Activated naive CD4-positive, alpha-beta T cell treated with anti-CD3 and anti-CD28 coated beads, Interleukin-2, amount 10 ng/mL, durations not matched to agents 7 days and 5 days (primary cell): Measurements from ENCODE around the gene SLC25A34.

Experiments
- CTCF ChIA-PET: fragments of 350-600 bp; sonication (Branson Sonifier 250); formaldehyde crosslinking; loops from one replicate; lab custom pipeline; 2021; ENCODE audit warnings: antibody characterized with exemption; lab: Charles Lee
- DNase-seq: peaks from one replicate; pipeline ENCODE4 v3.0.0-alpha.2; 2020
- H3K27ac Mint-ChIP-seq: one replicate; pipeline ENCODE4 v1.8.0; 2021; ENCODE audit warnings: mild to moderate bottlenecking, moderate library complexity, mixed read lengths
- H3K27me3 Mint-ChIP-seq: one replicate; pipeline ENCODE4 v1.8.0; 2021; ENCODE audit warnings: mild to moderate bottlenecking, mixed read lengths
- H3K36me3 Mint-ChIP-seq: one replicate; pipeline ENCODE4 v1.8.0; 2021; ENCODE audit warnings: mixed read lengths
- H3K4me1 Mint-ChIP-seq: one replicate; pipeline ENCODE4 v1.8.0; 2021; ENCODE audit warnings: mixed read lengths
- H3K4me3 Mint-ChIP-seq: one replicate; pipeline ENCODE4 v1.8.0; 2021; ENCODE audit warnings: mild to moderate bottlenecking, moderate library complexity, mixed read lengths
- H3K9me3 Mint-ChIP-seq: one replicate; pipeline ENCODE4 v1.8.0; 2021; ENCODE audit warnings: mixed read lengths

Gene SLC25A34

DNA sequence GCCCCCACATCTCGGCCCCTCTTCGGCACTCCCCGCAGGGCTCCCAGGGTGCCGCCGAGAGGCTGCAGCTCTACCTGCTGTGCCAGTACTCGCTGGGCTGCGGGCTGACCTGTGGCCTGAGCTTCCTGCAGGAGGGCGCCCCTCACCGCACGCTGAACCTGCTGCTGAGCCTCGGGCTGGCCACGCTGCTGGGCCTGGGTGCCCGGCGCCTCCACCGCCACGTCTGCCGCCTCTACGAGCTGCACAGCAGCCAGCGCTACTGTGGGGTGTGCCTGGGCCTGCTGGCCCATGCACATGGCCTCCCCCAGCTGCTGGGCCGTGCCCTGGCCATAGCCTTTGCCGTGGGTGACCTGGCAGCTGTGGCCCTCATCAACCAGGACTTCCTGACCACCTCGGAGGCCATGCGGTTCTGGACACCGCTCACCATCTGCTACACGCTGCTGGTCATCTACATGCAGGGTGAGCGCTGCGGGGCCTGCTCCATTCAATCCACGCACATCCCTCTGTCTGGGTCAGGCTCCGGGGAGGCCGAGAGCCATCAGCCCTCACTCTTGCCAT, 8.1 kb downstream of the SLC25A34 start:
- Mint-ChIP-seq H3K4me3 (no peak overlapping the region), H3K27ac (no peak overlapping the region), H3K36me3 (no peaks in the 10 kb centered on the region), H3K9me3 (no peaks in the 10 kb centered on the region), H3K27me3 (peaks cover 19% of the 10 kb centered on the region), H3K4me1 (peaks cover 7% of the 10 kb centered on the region)
- no peak for DNase-seq
- CTCF ChIA-PET: no interaction called here

DNA sequence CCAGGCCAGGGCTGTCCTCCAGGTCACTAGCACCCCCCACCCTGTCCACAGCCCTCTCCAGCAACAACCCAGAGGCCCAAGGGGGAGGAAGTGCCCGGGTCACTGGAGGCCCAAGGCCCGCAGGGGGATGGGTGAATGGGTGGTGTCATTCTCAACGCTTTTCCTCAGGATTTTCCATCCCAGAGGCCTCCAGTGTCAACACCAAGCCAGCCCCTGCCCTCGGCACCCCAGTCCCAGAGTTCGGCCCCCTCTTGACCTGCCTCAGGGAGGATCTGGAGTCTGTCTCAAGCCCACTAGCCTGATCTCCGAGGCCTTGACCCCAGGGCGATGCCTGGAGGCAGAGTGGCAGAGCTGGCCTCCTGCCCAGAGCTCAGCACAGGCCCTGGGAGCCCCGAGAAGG, 11.3 kb downstream of the SLC25A34 start:
- Mint-ChIP-seq H3K4me3 (no peak overlapping the region), H3K36me3 (no peaks in the 10 kb centered on the region), H3K27me3 (peaks cover 31% of the 10 kb centered on the region), H3K9me3 (no peaks in the 10 kb centered on the region), H3K27ac (no peak overlapping the region), H3K4me1 (no peaks in the 10 kb centered on the region)
- DNase-seq: no peak
- CTCF ChIA-PET: no interaction called here

DNA sequence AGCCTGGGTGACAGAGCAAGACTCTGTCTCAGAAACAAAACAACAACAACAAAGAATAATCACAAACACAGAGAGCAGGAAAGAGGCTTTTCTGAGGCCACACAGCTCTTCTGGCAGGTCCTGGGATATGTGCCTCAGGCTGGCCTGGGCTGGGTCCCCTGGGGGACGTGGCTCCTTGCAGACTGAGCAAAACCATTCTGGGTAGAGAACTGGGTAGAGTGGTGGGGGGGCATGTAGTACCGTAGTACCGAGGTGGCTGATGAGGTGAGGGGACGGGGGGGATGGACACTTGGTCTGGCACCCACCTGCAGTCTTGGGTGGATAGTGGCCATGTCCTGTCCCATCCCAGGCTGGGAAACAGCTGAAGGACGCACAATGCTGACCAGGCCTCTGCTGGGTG, 12.2 kb downstream of the SLC25A34 start:
- Mint-ChIP-seq H3K36me3 (no peaks in the 10 kb centered on the region), H3K27me3 (peaks cover 35% of the 10 kb centered on the region), H3K27ac (no peak overlapping the region), H3K9me3 (no peaks in the 10 kb centered on the region), H3K4me3 (no peak overlapping the region), H3K4me1 (no peaks in the 10 kb centered on the region)
- no peak for DNase-seq
- CTCF ChIA-PET: interaction anchor here (1.0 kb wide), 1 partner anchor 246 kb away, joined by 3 read pairs; no protein-coding TSS in a partner anchor

DNA sequence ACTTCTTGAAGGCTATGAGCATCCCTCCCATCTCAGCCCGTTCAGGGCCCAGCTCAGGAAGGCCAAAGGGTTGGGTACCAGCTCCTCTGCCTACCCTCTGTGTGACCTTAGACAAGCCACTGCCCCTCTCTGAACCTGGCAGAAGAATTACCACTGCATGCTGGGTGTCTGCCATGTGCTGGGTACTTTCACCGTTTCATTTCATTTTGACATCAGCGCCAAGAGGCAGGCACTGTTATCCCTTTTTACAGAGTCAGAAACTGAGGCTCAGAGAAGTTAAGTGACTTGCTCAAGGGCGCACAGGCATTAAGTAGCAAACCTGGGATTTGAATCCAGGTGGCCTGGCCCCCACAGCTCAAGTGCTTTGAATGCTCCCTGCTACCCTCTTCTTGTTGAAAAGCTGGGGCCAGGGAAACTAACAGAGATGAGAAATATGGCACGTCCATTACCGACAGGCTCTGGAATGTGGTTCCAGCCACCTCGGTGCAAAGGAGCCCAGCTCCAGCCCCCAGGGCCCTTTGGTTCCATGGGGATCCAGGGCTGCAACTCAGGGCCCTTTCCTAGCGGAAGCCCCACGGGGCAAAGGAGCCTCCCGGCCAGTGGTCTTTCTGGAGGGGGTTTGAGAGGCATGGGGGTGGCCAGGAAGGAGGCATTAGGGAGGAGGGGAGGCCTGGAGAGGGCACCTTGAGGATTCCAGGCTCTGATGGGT, 12.8 kb downstream of the SLC25A34 start:
- Mint-ChIP-seq H3K36me3 (no peaks in the 10 kb centered on the region), H3K4me1 (no peaks in the 10 kb centered on the region), H3K27ac (no peak overlapping the region), H3K27me3 (peaks cover 41% of the 10 kb centered on the region), H3K9me3 (no peaks in the 10 kb centered on the region), H3K4me3 (no peak overlapping the region)
- CTCF ChIA-PET: interaction anchor here (1.0 kb wide), 1 partner anchor 246 kb away, joined by 3 read pairs; no protein-coding TSS in a partner anchor
- no peak for DNase-seq

DNA sequence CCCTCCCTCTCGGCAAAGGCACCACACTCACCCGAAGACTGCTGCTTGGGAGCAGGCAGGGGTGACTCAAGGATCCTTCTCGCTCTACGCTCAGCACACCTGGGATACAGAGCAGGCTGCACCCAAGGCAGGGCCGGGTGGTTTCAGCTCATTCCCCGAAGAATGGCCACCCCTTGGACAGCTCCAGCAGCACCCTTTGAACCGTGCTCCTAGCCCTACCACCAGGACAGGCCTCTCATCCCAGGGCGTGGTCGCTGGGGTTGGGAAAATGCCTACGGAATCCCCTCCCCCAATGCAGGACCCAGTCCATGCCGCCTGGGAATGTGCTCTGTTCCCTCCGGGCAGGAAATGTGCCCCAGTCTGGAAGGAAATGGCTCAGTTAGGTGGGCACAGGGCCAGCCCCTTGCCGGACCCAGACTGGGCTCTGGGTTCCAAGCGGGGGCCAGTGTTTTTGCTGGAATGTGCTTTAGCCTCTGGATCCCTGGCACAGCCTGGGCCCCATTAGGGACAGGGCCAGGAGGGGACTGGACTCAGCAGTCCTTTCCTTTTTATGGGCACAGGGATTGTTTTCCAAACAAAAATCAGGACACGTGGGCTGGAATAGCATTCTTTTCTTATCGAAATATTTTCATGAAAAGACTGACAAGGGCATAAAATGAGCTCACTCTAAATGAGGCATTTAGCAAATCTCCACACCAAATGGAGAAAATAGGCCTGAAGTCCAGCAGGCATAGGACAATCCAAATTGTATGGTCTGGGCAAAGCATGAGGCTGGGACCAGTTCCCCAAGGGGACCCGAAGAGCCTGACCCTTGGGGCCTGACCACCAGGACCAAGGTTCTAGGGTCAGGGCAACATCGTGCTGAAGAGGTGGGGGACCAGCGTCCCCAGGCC, 13.6 kb downstream of the SLC25A34 start:
- no peaks in the 10 kb centered on the region for H3K36me3 Mint-ChIP-seq
- no peaks in the 10 kb centered on the region for H3K9me3 Mint-ChIP-seq
- CTCF ChIA-PET: no interaction called here
- H3K4me3 Mint-ChIP-seq: no peak overlapping the region
- no peaks in the 10 kb centered on the region for H3K4me1 Mint-ChIP-seq
- DNase-seq: no peak
- no peak overlapping the region for H3K27ac Mint-ChIP-seq
- peaks cover 41% of the 10 kb centered on the region for H3K27me3 Mint-ChIP-seq

DNA sequence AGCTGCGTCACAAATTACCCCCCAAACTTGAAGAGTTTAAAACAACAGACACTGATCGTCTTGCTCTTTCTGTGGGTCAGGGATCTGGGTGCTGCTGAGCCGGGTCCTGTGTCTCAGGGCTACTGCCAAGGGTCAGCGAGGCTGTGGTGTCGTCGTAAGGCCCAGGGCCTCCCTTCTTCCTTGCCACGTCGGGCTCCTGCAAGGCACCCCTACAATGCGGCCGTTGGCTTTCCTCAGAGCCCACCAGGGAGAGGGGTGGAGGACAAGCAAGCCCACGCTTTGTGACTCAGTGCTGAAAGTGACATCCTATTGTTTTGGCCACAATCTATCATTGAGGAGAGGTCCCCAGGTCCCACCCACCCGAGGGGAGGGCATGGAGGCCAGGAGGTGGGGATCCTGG, 14.9 kb downstream of the SLC25A34 start:
- H3K27me3 Mint-ChIP-seq: peaks cover 43% of the 10 kb centered on the region
- H3K9me3 Mint-ChIP-seq: no peaks in the 10 kb centered on the region
- peaks cover 4% of the 10 kb centered on the region for H3K4me1 Mint-ChIP-seq
- no peak overlapping the region for H3K27ac Mint-ChIP-seq
- CTCF ChIA-PET: no interaction called here
- no peaks in the 10 kb centered on the region for H3K36me3 Mint-ChIP-seq
- no peak for DNase-seq
- no peak overlapping the region for H3K4me3 Mint-ChIP-seq

DNA sequence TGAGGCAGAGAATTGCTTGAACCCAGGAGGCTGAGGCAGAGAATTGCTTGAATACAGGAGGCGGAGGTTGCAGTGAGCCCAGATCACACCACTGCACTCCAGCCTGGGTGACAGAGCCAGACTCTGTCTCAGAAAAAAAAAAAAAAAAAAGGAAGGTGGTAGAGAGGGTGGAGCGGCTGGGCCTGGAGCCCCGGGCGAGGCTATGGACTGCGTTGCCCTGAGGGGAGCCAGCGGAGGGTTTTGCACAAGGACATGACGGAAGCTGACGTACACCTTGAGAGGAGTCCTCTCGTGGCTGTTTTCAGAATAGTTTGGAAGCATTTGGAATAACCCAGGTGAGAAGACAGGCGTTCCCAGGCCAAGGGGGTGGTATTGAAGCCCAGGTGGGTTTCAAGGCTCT, 15.7 kb downstream of the SLC25A34 start:
- peaks cover 11% of the 10 kb centered on the region for H3K4me1 Mint-ChIP-seq
- no peaks in the 10 kb centered on the region for H3K9me3 Mint-ChIP-seq
- H3K27ac Mint-ChIP-seq: no peak overlapping the region
- H3K27me3 Mint-ChIP-seq: peaks cover 51% of the 10 kb centered on the region
- DNase-seq: no peak
- CTCF ChIA-PET: no interaction called here
- H3K4me3 Mint-ChIP-seq: no peak overlapping the region
- H3K36me3 Mint-ChIP-seq: no peaks in the 10 kb centered on the region

DNA sequence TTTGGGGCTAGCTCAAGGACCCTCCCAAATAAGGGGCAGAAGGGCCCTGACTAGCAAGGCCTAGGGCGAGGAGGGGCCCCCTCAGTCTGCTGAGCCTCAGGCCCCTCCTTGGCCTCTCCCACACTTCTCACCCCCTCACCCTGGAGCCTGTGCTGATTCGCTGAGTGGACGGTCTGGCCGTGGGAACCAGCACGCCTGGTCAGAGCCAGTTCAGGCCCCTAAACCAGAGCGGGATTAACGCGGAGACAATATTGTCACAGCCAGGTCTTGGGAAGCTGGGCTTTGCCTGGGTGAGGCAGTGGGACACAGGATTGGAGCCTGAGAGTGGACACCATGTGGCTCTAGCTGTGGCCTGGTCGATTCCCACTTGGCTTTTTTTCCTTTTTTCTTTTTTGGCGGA, 17.7 kb downstream of the SLC25A34 start:
- Mint-ChIP-seq H3K27ac (no peak overlapping the region), H3K9me3 (no peaks in the 10 kb centered on the region), H3K27me3 (peaks cover 68% of the 10 kb centered on the region), H3K36me3 (no peaks in the 10 kb centered on the region), H3K4me3 (no peak overlapping the region), H3K4me1 (peaks cover 21% of the 10 kb centered on the region)
- no peak for DNase-seq
- CTCF ChIA-PET: interaction anchor here (1.2 kb wide), 1 partner anchor 12 kb away, joined by 3 read pairs; no protein-coding TSS in a partner anchor

DNA sequence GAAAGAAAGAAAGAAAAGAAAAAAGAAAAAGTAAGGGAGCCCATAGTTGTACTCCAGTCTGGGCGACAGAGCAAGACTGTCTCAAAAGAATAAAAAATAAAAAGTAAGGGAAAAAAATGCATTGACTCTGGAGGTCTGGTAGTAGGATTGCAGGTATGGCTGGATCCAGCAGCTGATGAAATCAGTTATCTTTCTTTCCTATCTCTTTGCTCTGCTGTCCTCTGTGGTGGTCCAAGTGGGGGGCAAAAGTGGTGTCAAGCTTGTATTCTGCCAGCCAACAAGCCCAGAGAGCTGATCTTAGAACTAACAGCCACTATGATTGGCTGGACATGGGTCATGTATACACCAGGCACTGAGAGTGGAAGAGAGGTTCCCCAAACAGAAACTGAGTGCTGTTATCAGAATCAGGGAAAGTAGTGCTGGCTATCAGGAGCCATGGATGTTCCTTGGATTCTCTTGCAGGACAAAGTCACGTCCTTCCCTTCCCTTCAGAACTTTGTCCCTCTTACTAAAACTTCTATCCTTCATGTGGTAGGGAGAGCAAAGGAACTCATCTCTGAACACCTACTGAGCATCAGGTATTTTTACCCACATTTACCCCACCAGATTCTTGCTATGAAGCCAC, 19.1 kb downstream of the SLC25A34 start:
- Mint-ChIP-seq H3K36me3 (no peaks in the 10 kb centered on the region), H3K27ac (no peak overlapping the region), H3K4me1 (peaks cover 21% of the 10 kb centered on the region), H3K27me3 (peaks cover 77% of the 10 kb centered on the region), H3K9me3 (no peaks in the 10 kb centered on the region), H3K4me3 (no peak overlapping the region)
- CTCF ChIA-PET: interaction anchor here (1.0 kb wide), 1 partner anchor 15 kb away, joined by 3 read pairs; no protein-coding TSS in a partner anchor
- no peak for DNase-seq

DNA sequence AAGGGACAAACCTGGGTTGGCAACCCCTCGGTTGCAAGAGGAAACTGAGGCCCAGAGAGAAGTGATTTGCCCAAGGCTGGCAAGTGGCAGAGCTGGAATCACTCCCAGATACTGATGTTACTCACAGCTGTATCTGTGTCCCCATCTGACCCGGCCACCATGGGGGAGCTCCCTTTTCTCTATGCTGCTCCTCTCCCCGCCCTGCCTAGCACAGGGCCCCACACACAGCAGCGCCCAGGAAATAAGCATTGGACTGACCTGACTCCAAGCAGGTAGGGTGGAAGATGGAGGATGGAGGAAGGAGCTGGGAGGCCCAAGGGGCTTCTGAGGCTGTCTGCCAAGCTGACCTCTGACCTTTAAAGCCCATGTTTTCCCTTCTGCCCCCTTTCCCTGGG, 19.6 kb downstream of the SLC25A34 start:
- CTCF ChIA-PET: interaction anchor here (0.6 to 1.0 kb wide), 2 partner anchors 13 to 16 kb away, joined by 3 read pairs; no protein-coding TSS in a partner anchor
- Mint-ChIP-seq H3K27me3 (peaks cover 82% of the 10 kb centered on the region), H3K27ac (no peak overlapping the region), H3K9me3 (no peaks in the 10 kb centered on the region), H3K4me1 (peaks cover 21% of the 10 kb centered on the region), H3K36me3 (no peaks in the 10 kb centered on the region), H3K4me3 (no peak overlapping the region)
- DNase-seq: no peak

DNA sequence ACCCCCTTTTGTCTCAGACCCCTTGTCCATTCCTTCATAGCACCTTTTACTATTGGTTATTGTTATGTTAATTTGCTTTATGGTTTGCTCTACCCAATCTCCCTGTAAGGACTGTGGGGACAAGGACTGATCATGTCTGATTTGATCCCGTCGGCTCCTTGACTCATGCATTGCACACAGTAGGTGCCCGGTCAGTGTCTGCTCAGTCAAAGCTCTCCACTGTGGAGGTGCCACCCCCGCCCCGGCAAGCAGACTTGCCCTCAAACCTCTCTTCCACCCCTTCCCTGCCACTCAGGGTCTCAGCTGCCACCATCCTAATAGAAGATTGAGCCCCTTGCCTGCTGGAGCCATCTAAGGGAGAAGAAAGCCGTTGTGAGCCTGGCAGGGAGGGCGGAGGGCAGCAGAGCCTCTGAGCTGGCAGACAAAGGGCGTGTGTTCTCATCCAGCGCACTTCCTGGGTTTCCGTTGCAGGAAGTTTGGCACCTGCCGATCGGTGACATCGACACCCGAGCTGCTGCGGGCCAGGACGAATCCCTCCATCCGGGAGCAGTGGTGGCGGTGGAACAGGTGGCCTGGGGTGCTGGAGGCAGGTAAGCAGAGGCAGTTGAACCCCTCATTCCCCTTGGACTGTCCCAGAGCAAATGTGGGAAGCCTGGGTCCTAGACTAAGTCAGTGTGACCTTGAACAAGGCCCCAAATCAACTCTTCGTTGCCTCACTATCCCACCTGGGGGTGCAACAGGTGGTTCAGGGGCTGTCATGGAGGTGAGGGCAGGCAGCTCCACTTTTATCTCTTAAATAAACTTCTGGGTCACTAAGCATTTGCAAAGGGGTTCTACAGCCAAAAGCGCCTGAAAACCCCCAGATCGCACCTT, 20.3 kb downstream of the SLC25A34 start:
- H3K27me3 Mint-ChIP-seq: peaks cover 83% of the 10 kb centered on the region
- peak; percentile 49 for DNase-seq
- no peaks in the 10 kb centered on the region for H3K9me3 Mint-ChIP-seq
- CTCF ChIA-PET: interaction anchor here (0.6 to 1.0 kb wide), 2 partner anchors 12 to 17 kb away, joined by 3 read pairs; no protein-coding TSS in a partner anchor
- H3K4me3 Mint-ChIP-seq: no peak overlapping the region
- H3K36me3 Mint-ChIP-seq: no peaks in the 10 kb centered on the region
- no peak overlapping the region for H3K27ac Mint-ChIP-seq
- peaks cover 21% of the 10 kb centered on the region for H3K4me1 Mint-ChIP-seq

DNA sequence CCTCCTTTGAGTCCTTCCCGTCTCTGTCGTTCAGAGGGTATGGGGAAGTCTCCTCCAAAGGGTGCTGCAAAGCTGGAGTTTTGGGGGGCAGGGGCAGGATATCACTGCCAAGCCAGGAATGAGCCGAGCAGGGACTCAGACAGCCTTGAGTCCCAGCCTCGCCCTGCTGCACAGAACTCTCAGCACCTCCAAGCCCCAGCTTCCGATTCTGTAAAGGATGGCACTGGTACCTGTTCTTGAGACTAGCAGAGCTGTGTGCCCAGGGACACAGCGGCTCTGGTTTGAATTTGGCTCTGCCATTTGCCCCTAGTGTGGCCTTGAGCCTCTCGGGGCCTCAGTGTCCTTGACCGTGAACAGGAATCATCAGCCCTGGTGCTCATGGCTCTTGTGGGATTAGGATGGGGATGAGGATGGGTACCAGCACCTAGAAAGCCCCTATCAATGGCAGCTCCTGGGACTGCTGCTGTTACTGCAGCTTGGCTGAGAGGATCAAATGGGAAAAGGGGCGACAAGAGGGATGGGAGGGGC, 21.0 kb downstream of the SLC25A34 start:
- Mint-ChIP-seq H3K27ac (no peak overlapping the region), H3K36me3 (no peaks in the 10 kb centered on the region), H3K4me1 (peaks cover 21% of the 10 kb centered on the region), H3K4me3 (no peak overlapping the region), H3K9me3 (no peaks in the 10 kb centered on the region), H3K27me3 (peaks cover 80% of the 10 kb centered on the region)
- CTCF ChIA-PET: interaction anchor here (0.6 kb wide), 1 partner anchor 665 kb away, joined by 3 read pairs; no protein-coding TSS in a partner anchor
- DNase-seq: no peak
